ENCODE measurements around the gene ATOX1.
A peak's percentile ranks its signal among the peaks of the same experiment; 100 is the strongest.

ATOX1 gene

GRCh38 chr5:151724360-151724759 is 34.1 kb downstream of the ATOX1 start:
- no peaks in the 10 kb centered on the region for H3K36me3 ChIP-seq (ENCODE audit: insufficient read depth, low read length)
- WGBS: 93% methylated on average over 2 of the region's 2 CpGs
- H3K4me3 ChIP-seq (ENCODE audit: low read length): no peak overlapping the region
- H3K27ac ChIP-seq (ENCODE audit: low read depth, low read length): no peak overlapping the region
- no peaks in the 10 kb centered on the region for H3K27me3 ChIP-seq (ENCODE audit: insufficient read depth, low read length)
- H3K4me1 ChIP-seq (ENCODE audit: insufficient read depth, low read length): peaks cover 14% of the 10 kb centered on the region
- H3K9ac ChIP-seq (ENCODE audit: low read depth, low read length): no peak overlapping the region
- 0 out of 2 replicates have a peak, but pooled peaks cover 6% of the 10 kb centered on the region for H3K9me3 ChIP-seq (ENCODE audit: insufficient read depth, low read depth, low read length)

GRCh38 chr5:151722546-151722945 is 35.9 kb downstream of the ATOX1 start:
- no peaks in the 10 kb centered on the region for H3K36me3 ChIP-seq (ENCODE audit: insufficient read depth, low read length)
- H3K9me3 ChIP-seq (ENCODE audit: insufficient read depth, low read depth, low read length): no peaks in the 10 kb centered on the region
- H3K4me1 ChIP-seq (ENCODE audit: insufficient read depth, low read length): peaks cover 14% of the 10 kb centered on the region
- H3K27ac ChIP-seq (ENCODE audit: low read depth, low read length): no peak overlapping the region
- no peaks in the 10 kb centered on the region for H3K27me3 ChIP-seq (ENCODE audit: insufficient read depth, low read length)
- H3K9ac ChIP-seq (ENCODE audit: low read depth, low read length): no peak overlapping the region
- no peak overlapping the region for H3K4me3 ChIP-seq (ENCODE audit: low read length)

GRCh38 chr5:151721812-151722391 is 36.5 kb downstream of the ATOX1 start:
- Histone ChIP-seq H3K9ac (ENCODE audit: low read depth, low read length) (no peak overlapping the region), H3K4me1 (ENCODE audit: insufficient read depth, low read length) (peaks cover 14% of the 10 kb centered on the region), H3K27me3 (ENCODE audit: insufficient read depth, low read length) (no peaks in the 10 kb centered on the region), H3K36me3 (ENCODE audit: insufficient read depth, low read length) (no peaks in the 10 kb centered on the region), H3K27ac (ENCODE audit: low read depth, low read length) (no peak overlapping the region), H3K4me3 (ENCODE audit: low read length) (no peak overlapping the region), H3K9me3 (ENCODE audit: insufficient read depth, low read depth, low read length) (no peaks in the 10 kb centered on the region)

DNA sequence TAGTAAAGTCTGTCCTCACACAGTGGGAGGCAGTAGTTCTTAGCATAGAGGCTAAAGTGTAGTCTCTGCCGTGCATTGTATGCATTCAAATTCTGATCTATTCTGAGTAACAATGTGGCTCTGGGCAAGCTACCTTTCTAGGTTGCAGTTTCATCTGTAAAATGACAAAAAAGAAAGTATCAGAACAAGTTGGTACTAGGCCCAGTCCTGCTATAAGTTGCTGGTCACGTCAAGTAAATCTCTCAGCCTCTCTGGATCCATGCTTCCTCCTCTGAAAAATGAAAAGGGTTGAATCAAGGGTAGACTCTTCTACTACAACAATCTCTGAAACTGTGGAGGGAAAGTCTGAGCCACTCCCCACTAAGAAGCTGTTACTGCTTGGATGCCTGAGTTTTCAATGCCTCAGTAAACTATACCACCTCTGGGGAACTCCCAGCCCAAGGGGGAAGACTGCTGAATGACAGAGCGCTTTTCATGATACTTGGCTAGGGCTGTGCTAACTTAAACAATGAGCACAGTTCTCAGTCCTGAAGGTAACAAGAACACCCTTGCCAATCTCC is 37.3 kb downstream of the ATOX1 start:
- Histone ChIP-seq H3K4me1 (ENCODE audit: insufficient read depth, low read length) (peaks cover 14% of the 10 kb centered on the region), H3K36me3 (ENCODE audit: insufficient read depth, low read length) (no peaks in the 10 kb centered on the region), H3K9ac (ENCODE audit: low read depth, low read length) (peak overlapping the region; percentile 5; the same call in 1 of the 2 replicates), H3K4me3 (ENCODE audit: low read length) (no peak overlapping the region), H3K27me3 (ENCODE audit: insufficient read depth, low read length) (no peaks in the 10 kb centered on the region), H3K9me3 (ENCODE audit: insufficient read depth, low read depth, low read length) (no peaks in the 10 kb centered on the region), H3K27ac (ENCODE audit: low read depth, low read length) (0 out of 2 replicates have a peak overlapping the region, but pooled peaks have one; percentile 3)
- 78% methylated on average over 3 of the region's 3 CpGs for WGBS

DNA sequence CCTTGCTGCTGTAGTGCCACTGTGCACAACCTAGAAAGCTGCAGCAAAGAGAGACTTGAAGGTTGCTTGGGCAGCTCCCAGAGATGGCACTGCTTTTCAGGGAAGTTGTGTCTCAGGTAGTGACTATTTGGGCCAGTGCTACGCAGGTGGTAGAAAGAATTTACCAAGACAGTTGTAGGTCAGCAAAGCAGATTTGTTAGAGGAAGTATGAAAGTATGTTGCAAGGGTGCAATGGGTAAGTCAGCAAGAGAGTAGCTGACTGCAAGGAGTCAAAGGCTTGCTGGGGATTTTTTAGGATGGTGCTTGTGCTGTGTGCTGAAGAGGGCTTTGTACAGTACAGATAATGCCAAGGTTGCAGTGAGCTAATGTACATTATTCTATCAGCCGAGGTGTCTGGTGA is 38.2 kb downstream of the ATOX1 start:
- Histone ChIP-seq H3K27ac (ENCODE audit: low read depth, low read length) (no peak overlapping the region), H3K4me3 (ENCODE audit: low read length) (no peak overlapping the region), H3K27me3 (ENCODE audit: insufficient read depth, low read length) (no peaks in the 10 kb centered on the region), H3K9me3 (ENCODE audit: insufficient read depth, low read depth, low read length) (no peaks in the 10 kb centered on the region), H3K9ac (ENCODE audit: low read depth, low read length) (no peak overlapping the region), H3K36me3 (ENCODE audit: insufficient read depth, low read length) (no peaks in the 10 kb centered on the region), H3K4me1 (ENCODE audit: insufficient read depth, low read length) (peaks cover 14% of the 10 kb centered on the region)
- 92% methylated on average over 2 of the region's 2 CpGs for WGBS

DNA sequence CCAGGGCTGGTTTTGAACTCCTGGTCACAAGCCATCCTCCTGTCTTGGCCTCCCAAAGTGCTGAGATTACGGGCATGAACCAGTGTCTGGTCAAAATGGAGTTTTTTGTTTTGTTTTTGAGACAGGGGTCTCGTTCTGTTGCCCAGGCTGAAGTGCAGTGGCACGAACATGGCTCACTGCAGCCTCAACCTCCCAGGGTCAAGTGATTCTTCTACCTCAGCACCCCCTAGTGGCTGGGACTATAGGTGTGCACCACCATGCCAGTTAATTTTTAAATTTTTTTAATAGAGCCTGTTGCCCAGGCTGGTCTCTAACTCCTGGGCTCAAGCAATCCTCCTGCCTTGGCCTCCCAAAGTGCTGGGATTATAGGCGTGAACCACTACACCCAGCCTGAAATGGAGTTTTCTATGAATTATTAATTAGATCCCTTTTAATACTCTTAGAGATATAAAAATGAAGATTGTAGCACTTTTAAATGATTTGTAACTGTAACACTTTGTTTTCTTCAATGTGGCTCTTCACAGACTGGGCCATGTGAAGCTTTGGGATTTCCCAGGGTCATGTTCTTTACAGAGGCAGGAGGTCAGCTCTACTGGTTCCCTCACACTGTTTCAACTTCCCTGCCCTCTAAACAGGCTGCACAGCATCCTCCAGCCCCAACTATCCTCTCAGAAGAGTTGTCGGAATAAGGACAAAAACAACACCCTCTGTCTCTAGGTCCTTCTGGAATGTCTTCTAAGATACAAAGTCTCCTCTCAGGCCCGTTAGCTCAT is 39.0 kb downstream of the ATOX1 start:
- H3K4me3 ChIP-seq (ENCODE audit: low read length): no peak overlapping the region
- no peak overlapping the region for H3K27ac ChIP-seq (ENCODE audit: low read depth, low read length)
- no peaks in the 10 kb centered on the region for H3K36me3 ChIP-seq (ENCODE audit: insufficient read depth, low read length)
- no peak overlapping the region for H3K9ac ChIP-seq (ENCODE audit: low read depth, low read length)
- H3K9me3 ChIP-seq (ENCODE audit: insufficient read depth, low read depth, low read length): no peaks in the 10 kb centered on the region
- peaks cover 14% of the 10 kb centered on the region for H3K4me1 ChIP-seq (ENCODE audit: insufficient read depth, low read length)
- H3K27me3 ChIP-seq (ENCODE audit: insufficient read depth, low read length): no peaks in the 10 kb centered on the region
- WGBS: 88% methylated on average over 6 of the region's 6 CpGs

DNA sequence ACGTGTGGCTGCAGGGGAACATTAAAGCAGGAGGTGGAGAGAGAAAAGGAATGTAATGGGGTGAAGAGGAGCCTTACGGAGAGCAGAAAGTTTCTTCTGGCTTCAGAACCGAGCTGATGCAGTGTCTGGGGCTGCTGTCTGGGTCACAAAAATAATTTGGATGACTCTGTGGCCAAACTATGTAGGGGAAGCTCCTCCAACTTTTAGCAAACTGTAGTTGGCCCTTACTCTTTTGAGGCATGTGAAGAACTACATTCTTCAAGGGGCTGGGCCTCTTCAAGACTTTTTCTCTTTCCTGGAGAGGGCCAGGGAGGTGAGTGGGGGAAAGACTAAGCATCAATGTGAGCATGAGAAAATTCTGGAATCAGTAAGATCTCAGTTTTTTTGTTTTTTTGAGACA is 39.8 kb downstream of the ATOX1 start:
- no peaks in the 10 kb centered on the region for H3K27me3 ChIP-seq (ENCODE audit: insufficient read depth, low read length)
- no peak overlapping the region for H3K4me3 ChIP-seq (ENCODE audit: low read length)
- H3K9ac ChIP-seq (ENCODE audit: low read depth, low read length): no peak overlapping the region
- H3K9me3 ChIP-seq (ENCODE audit: insufficient read depth, low read depth, low read length): no peaks in the 10 kb centered on the region
- no peaks in the 10 kb centered on the region for H3K36me3 ChIP-seq (ENCODE audit: insufficient read depth, low read length)
- 78% methylated on average over 3 of the region's 3 CpGs for WGBS
- peaks cover 14% of the 10 kb centered on the region for H3K4me1 ChIP-seq (ENCODE audit: insufficient read depth, low read length)
- H3K27ac ChIP-seq (ENCODE audit: low read depth, low read length): no peak overlapping the region

GRCh38 chr5:151718153-151718552 is 40.3 kb downstream of the ATOX1 start:
- Histone ChIP-seq H3K27ac (ENCODE audit: low read depth, low read length) (no peak overlapping the region), H3K27me3 (ENCODE audit: insufficient read depth, low read length) (no peaks in the 10 kb centered on the region), H3K9me3 (ENCODE audit: insufficient read depth, low read depth, low read length) (no peaks in the 10 kb centered on the region), H3K4me1 (ENCODE audit: insufficient read depth, low read length) (peaks cover 14% of the 10 kb centered on the region), H3K4me3 (ENCODE audit: low read length) (no peak overlapping the region), H3K9ac (ENCODE audit: low read depth, low read length) (no peak overlapping the region), H3K36me3 (ENCODE audit: insufficient read depth, low read length) (no peaks in the 10 kb centered on the region)
- WGBS: 89% methylated on average over 2 of the region's 2 CpGs

DNA sequence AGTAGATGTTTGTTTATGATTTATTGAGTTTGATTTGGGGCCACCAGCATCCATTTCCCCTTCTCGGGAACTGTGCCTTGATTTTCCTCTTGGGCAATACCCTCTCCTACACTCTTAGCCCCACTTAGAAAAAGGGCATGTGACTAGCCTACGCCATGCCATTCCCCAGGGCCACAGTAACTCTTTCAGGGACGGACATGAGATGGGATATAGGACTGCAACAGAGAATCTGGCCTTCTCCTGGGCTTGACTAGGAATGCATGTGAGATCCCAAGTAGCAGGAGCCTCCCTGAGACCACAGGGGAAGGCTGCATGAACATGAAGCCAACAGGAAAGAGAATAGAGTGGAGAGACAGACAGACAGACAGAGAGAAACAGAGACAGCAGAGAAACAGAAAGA is 41.0 kb downstream of the ATOX1 start:
- no peak overlapping the region for H3K27ac ChIP-seq (ENCODE audit: low read depth, low read length)
- WGBS: 64% methylated on average over 3 of the region's 3 CpGs

GRCh38 chr5:151709109-151709735 is 49.2 kb downstream of the ATOX1 start:
- WGBS: 84% methylated on average over 13 of the region's 13 CpGs
- Histone ChIP-seq H3K36me3 (ENCODE audit: insufficient read depth, low read length) (no peaks in the 10 kb centered on the region), H3K9ac (ENCODE audit: low read depth, low read length) (no peak overlapping the region), H3K4me3 (ENCODE audit: low read length) (no peak overlapping the region), H3K27ac (ENCODE audit: low read depth, low read length) (no peak overlapping the region), H3K27me3 (ENCODE audit: insufficient read depth, low read length) (no peaks in the 10 kb centered on the region), H3K9me3 (ENCODE audit: insufficient read depth, low read depth, low read length) (no peaks in the 10 kb centered on the region), H3K4me1 (ENCODE audit: insufficient read depth, low read length) (no peaks in the 10 kb centered on the region)

More for the DNA sequence above, 41.0 kb downstream of the ATOX1 start:
- H3K9me3 ChIP-seq (ENCODE audit: insufficient read depth, low read depth, low read length): no peaks in the 10 kb centered on the region
- H3K36me3 ChIP-seq (ENCODE audit: insufficient read depth, low read length): no peaks in the 10 kb centered on the region
- H3K4me3 ChIP-seq (ENCODE audit: low read length): no peak overlapping the region
- no peaks in the 10 kb centered on the region for H3K27me3 ChIP-seq (ENCODE audit: insufficient read depth, low read length)
- peaks cover 14% of the 10 kb centered on the region for H3K4me1 ChIP-seq (ENCODE audit: insufficient read depth, low read length)
- no peak overlapping the region for H3K9ac ChIP-seq (ENCODE audit: low read depth, low read length)

- Histone ChIP-seq H3K9ac (ENCODE audit: low read depth, low read length) (no peak overlapping the region), H3K4me3 (ENCODE audit: low read length) (no peak overlapping the region), H3K4me1 (ENCODE audit: insufficient read depth, low read length) (no peaks in the 10 kb centered on the region), H3K9me3 (ENCODE audit: insufficient read depth, low read depth, low read length) (no peaks in the 10 kb centered on the region), H3K27me3 (ENCODE audit: insufficient read depth, low read length) (no peaks in the 10 kb centered on the region), H3K27ac (ENCODE audit: low read depth, low read length) (no peak overlapping the region), H3K36me3 (ENCODE audit: insufficient read depth, low read length) (no peaks in the 10 kb centered on the region)
Measured at GRCh38 chr5:151708126-151708525, 50.3 kb downstream of the ATOX1 start.
